ENCODE results near the gene STX18. TPM values are rescaled to one million over a fixed set of nuclear protein-coding genes. Genes with fewer than 3 reads are reported as not detected.

The STX18 gene
- 18.5 TPM for total RNA-seq (2021; ENCODE audit: unreplicated experiment)
- polyA plus RNA-seq (2012): 15.7 and 18.6 TPM in 2 replicates
- percentile 80 among the genes with signal in this experiment for Bru-seq, nascent RNA
- percentile 68 among the genes with signal in this experiment for BruChase-seq, experiment 1, labeled RNA remaining after a 6-hour chase
- BruChase-seq, experiment 2, labeled RNA remaining after a 2-hour chase: percentile 76 among the genes with signal in this experiment
- long read RNA-seq, transcript STX18-201 (11 exons, 2,138 nt): major isoform, 49 of 57 reads
- long read RNA-seq, partial matches to known transcripts: 0 of 57 reads
- long read RNA-seq, other reads (novel, unspliced or antisense): 7 of 57 reads

DNA sequence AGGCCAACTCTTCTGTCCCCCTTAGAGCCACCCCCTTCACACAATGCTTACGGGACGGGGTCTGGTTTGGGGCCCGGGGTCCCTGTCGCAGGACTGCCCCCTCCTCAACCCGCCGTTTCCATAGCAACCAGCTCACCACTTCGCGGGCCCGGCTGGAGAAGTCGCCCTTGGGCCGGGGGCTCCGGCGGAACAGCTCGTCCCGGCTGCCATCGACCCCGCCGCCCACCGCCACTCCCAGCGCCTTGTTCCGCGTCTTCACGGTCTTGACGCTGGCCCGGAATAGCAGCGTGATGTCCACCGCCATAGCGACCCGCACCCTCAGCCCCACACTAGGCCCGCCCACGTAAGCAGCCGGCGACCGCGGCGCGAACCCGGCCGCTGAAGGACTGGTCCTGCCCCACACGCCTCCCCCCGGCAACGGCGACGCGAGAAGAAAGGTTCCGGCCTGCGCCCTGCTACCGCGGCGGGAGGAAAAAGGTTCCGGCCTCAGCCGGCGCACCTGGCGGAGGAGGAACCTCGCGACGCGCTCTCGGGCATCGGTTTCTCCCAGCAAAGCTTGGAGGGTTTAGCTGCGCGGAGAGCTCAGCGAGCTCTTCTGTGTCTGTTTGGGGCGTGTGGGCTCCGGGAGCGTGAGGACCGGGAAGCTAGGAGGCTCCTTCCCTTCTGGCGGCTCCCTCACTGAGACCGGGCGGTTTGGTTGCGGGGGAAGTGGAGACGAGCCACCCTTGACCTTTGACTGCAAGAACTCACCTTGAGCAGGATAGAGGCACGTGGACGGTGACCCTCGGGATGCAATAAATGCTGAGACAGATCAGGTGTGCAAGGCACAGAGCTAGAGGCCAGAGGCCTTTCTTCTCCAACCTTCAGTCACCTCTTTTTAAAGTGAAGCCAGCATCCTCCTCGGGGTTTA is at the start of gene STX18:
Gene STX18 (minus strand): TSS at position 388 of the 910 bp plus-strand sequence. CDS start 84 bp downstream, at position 304.
- intact Hi-C loops (cut with micrococcal nuclease): loop anchor here (5.0 kb wide), 1 partner anchor 315 kb away; the partner anchor contains the start of gene MSX1
- ChIA-PET CTCF (interaction anchor here (2.0 kb wide), 1 partner anchor 34 kb away, joined by 4 read pairs; no protein-coding TSS in a partner anchor), RAD21 (ENCODE audit: low non-redundant PET in 1 of 2, low total read pairs in 2 of 2, uncharacterized antibody in 2 of 2, unreplicated experiment in 2 of 2) (interaction anchor here in 1 of 2 experiments (1.1 kb wide), 1 partner anchor 13 kb away, joined by 3 read pairs; no protein-coding TSS in a partner anchor), POLR2A (interaction anchor here (1.4 kb wide), 1 partner anchor 15 kb away, joined by 3 read pairs; no protein-coding TSS in a partner anchor)
- ATAC-seq: peak; percentile 95
- Histone ChIP-seq H3K36me3 (ENCODE audit: control insufficient read depth in 1 of 2, insufficient read depth in 2 of 2, low read length in 2 of 2) (no peaks in the 10 kb centered on the region), H3K9ac (ENCODE audit: low read length) (peak within 1 kb of the TSS; percentile 97), H3K79me2 (ENCODE audit: insufficient read depth, low read length) (peaks cover 62% of the 10 kb centered on the region), H3K4me1 (ENCODE audit: control insufficient read depth in 1 of 2, insufficient read depth in 2 of 2, low read length in 2 of 2) (peaks cover 2 to 18% of the 10 kb centered on the region in 2 experiments; a peak in 3 of 4 replicates), H4K20me1 (ENCODE audit: insufficient read depth) (no peaks in the 10 kb centered on the region), H3K4me3 (replicated peaks in 1 of 2; ENCODE audit: low read depth in 1 of 2, low read length in 2 of 2) (peak within 1 kb of the TSS; percentile 83 to 94), H2AFZ (ENCODE audit: low read depth, low read length, poor library complexity, severe bottlenecking) (peak within 1 kb of the TSS; percentile 88), H3K9me2 (ENCODE audit: insufficient read depth) (no peaks in the 10 kb centered on the region), H3K4me2 (ENCODE audit: low read length) (peak within 1 kb of the TSS; percentile 86), H3K9me3 (ENCODE audit: control insufficient read depth in 1 of 2, insufficient read depth in 1 of 2, low read depth in 1 of 2, low read length in 2 of 2) (no peaks in the 10 kb centered on the region), H3K27ac (ENCODE audit: low read depth, low read length) (peak within 1 kb of the TSS; percentile 80), H3K27me3 (ENCODE audit: insufficient read depth, low read length) (no peaks in the 10 kb centered on the region)
- TF ChIP-seq EGR1 (IDR thresholded peaks at IDR 0.05; ENCODE audit: low read depth): peak; percentile 85
- no peak for TF ChIP-seq ATF3 (IDR thresholded peaks at IDR 0.05)
- TF ChIP-seq CBX3 (IDR thresholded peaks at IDR 0.05; ENCODE audit: low read depth): peak; percentile 100
- TF ChIP-seq, protein P1, sequence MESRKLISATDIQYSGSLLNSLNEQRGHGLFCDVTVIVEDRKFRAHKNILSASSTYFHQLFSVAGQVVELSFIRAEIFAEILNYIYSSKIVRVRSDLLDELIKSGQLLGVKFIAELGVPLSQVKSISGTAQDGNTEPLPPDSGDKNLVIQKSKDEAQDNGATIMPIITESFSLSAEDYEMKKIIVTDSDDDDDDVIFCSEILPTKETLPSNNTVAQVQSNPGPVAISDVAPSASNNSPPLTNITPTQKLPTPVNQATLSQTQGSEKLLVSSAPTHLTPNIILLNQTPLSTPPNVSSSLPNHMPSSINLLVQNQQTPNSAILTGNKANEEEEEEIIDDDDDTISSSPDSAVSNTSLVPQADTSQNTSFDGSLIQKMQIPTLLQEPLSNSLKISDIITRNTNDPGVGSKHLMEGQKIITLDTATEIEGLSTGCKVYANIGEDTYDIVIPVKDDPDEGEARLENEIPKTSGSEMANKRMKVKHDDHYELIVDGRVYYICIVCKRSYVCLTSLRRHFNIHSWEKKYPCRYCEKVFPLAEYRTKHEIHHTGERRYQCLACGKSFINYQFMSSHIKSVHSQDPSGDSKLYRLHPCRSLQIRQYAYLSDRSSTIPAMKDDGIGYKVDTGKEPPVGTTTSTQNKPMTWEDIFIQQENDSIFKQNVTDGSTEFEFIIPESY (IDR thresholded peaks at IDR 0.05; ENCODE audit: extremely low read depth, insufficient replicate concordance, low read length): no peak
- TF ChIP-seq ZFX (IDR thresholded peaks at IDR 0.05): peak; percentile 96
- TF ChIP-seq SIN3A (IDR thresholded peaks at IDR 0.05; ENCODE audit: low read depth): peak; percentile 96
- TF ChIP-seq SRF (IDR thresholded peaks at IDR 0.05; ENCODE audit: low read depth): peak; percentile 96
- peak; percentile 77 for TF ChIP-seq POLR2A (IDR thresholded peaks at IDR 0.05; ENCODE audit: borderline replicate concordance, extremely low read depth, insufficient read depth, insufficient read length)
- TF ChIP-seq, protein P2, sequence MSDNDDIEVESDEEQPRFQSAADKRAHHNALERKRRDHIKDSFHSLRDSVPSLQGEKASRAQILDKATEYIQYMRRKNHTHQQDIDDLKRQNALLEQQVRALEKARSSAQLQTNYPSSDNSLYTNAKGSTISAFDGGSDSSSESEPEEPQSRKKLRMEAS (IDR thresholded peaks at IDR 0.05): peak; percentile 96
- peak; percentile 24; the same call in 1 of the 2 replicates for TF ChIP-seq ELF1 (IDR thresholded peaks at IDR 0.05; ENCODE audit: borderline replicate concordance, low read depth)
- TF ChIP-seq SP1 (IDR thresholded peaks at IDR 0.05; ENCODE audit: low read depth): peak; percentile 93
- TF ChIP-seq YY1 (IDR thresholded peaks at IDR 0.05; ENCODE audit: extremely low read depth, insufficient replicate concordance, low read depth, low read length): peak; percentile 87
- TF ChIP-seq JUND (IDR thresholded peaks at IDR 0.05): no peak; the same call in 1 of the 2 replicates
- TF ChIP-seq TCF7L2 (IDR thresholded peaks at IDR 0.05; ENCODE audit: borderline replicate concordance, extremely low read depth, insufficient read depth, insufficient read length): peak; percentile 80
- peak; percentile 82 for TF ChIP-seq POLR2AphosphoS5 (IDR thresholded peaks at IDR 0.05; ENCODE audit: low read depth, low read length)
- peak; percentile 27; the same call in 1 of the 2 replicates for TF ChIP-seq RAD21 (IDR thresholded peaks at IDR 0.05; ENCODE audit: low read depth)
- peak; percentile 74 for DNase-seq (ENCODE audit: low read depth, low spot score)
- BruUV-seq (replicated peaks): TSS peak; percentile 70
